ENCODE measurements around the gene KIF26B. TPM values are rescaled to one million over a fixed set of nuclear protein-coding genes. Genes with fewer than 3 reads are reported as not detected.

Gene KIF26B
- total RNA-seq, 1 donor from 2014 or later: 2.1 TPM

GRCh38 chr1:245225322-245226202, 70.8 kb downstream of the KIF26B start:
- no peak overlapping the region for H3K4me3 ChIP-seq (ENCODE audit: low read depth, low read length)
- FAIRE-seq (peak; percentile 75), DNase-seq (ENCODE audit: low read depth) (no peak)
- TF ChIP-seq CTCF (IDR thresholded peaks at IDR 0.05; ENCODE audit: insufficient read depth, low read length, severe bottlenecking): no peak
- H3K27me3 ChIP-seq (ENCODE audit: control insufficient read depth, insufficient read depth, low read length): no peaks in the 10 kb centered on the region
- H3K36me3 ChIP-seq (ENCODE audit: control insufficient read depth, insufficient read depth, low read length): no peaks in the 10 kb centered on the region

- no peak for FAIRE-seq
- TF ChIP-seq CTCF (IDR thresholded peaks at IDR 0.05; ENCODE audit: insufficient read depth, low read length, severe bottlenecking): no peak
- no peaks in the 10 kb centered on the region for H3K36me3 ChIP-seq (ENCODE audit: control insufficient read depth, insufficient read depth, low read length)
- H3K27me3 ChIP-seq (ENCODE audit: control insufficient read depth, insufficient read depth, low read length): no peaks in the 10 kb centered on the region
- no peak overlapping the region for H3K4me3 ChIP-seq (ENCODE audit: low read depth, low read length)
- no peak for DNase-seq (ENCODE audit: low read depth)
Observed at GRCh38 chr1:245226203-245226499, 71.4 kb downstream of the KIF26B start.

GRCh38 chr1:245229051-245229450, 74.3 kb downstream of the KIF26B start:
- Histone ChIP-seq H3K27me3 (ENCODE audit: control insufficient read depth, insufficient read depth, low read length) (no peaks in the 10 kb centered on the region), H3K36me3 (ENCODE audit: control insufficient read depth, insufficient read depth, low read length) (no peaks in the 10 kb centered on the region), H3K4me3 (ENCODE audit: low read depth, low read length) (no peak overlapping the region)
- no peak for TF ChIP-seq CTCF (IDR thresholded peaks at IDR 0.05; ENCODE audit: insufficient read depth, low read length, severe bottlenecking)
- no peak for FAIRE-seq
- no peak for DNase-seq (ENCODE audit: low read depth)

- FAIRE-seq: no peak
- Histone ChIP-seq H3K27me3 (ENCODE audit: control insufficient read depth, insufficient read depth, low read length) (no peaks in the 10 kb centered on the region), H3K36me3 (ENCODE audit: control insufficient read depth, insufficient read depth, low read length) (no peaks in the 10 kb centered on the region), H3K4me3 (ENCODE audit: low read depth, low read length) (no peak overlapping the region)
- TF ChIP-seq CTCF (IDR thresholded peaks at IDR 0.05; ENCODE audit: insufficient read depth, low read length, severe bottlenecking): no peak
- no peak for DNase-seq (ENCODE audit: low read depth)
Observed at GRCh38 chr1:245232931-245233330, 78.1 kb downstream of the KIF26B start.

- FAIRE-seq (no peak), DNase-seq (ENCODE audit: low read depth) (no peak)
- TF ChIP-seq CTCF (IDR thresholded peaks at IDR 0.05; ENCODE audit: insufficient read depth, low read length, severe bottlenecking): no peak
- Histone ChIP-seq H3K36me3 (ENCODE audit: control insufficient read depth, insufficient read depth, low read length) (no peaks in the 10 kb centered on the region), H3K27me3 (ENCODE audit: control insufficient read depth, insufficient read depth, low read length) (no peaks in the 10 kb centered on the region), H3K4me3 (ENCODE audit: low read depth, low read length) (no peak overlapping the region)
Observed at GRCh38 chr1:245234217-245235081, 79.7 kb downstream of the KIF26B start.

Data from bronchial epithelial cell (primary cell).